Memory B cell (primary cell): ENCODE measurements around the gene SUOX.

ENCODE experiments used
- ATAC-seq: fragments of 150-1000 bp; cut with Tn5 transposase; 2 replicates; pipeline ENCODE4 v1.10.0; 2021; ENCODE audit warnings: low read depth, mild to moderate bottlenecking, moderate library complexity
- DNase-seq, 2 donors: peaks; one replicate each; pipeline ENCODE4 v3.0.0; 2022; ENCODE audit warnings: low spot score in 2 of 2
- H3K27ac Mint-ChIP-seq: one replicate; pipeline ENCODE4 v1.8.0; 2022; ENCODE audit warnings: mild to moderate bottlenecking, moderate library complexity, mixed read lengths
- H3K27me3 Mint-ChIP-seq: one replicate; pipeline ENCODE4 v1.8.0; 2022; ENCODE audit warnings: mixed read lengths
- H3K36me3 Mint-ChIP-seq: one replicate; pipeline ENCODE4 v1.8.0; 2022; ENCODE audit warnings: mild to moderate bottlenecking, mixed read lengths
- H3K4me1 Mint-ChIP-seq: one replicate; pipeline ENCODE4 v1.8.0; 2022; ENCODE audit warnings: mixed read lengths
- H3K4me3 Mint-ChIP-seq: one replicate; pipeline ENCODE4 v1.8.0; 2022; ENCODE audit warnings: mild to moderate bottlenecking, moderate library complexity, mixed read lengths
- H3K9me3 Mint-ChIP-seq: one replicate; pipeline ENCODE4 v1.8.0; 2022; ENCODE audit warnings: mixed read lengths

Gene SUOX

DNA sequence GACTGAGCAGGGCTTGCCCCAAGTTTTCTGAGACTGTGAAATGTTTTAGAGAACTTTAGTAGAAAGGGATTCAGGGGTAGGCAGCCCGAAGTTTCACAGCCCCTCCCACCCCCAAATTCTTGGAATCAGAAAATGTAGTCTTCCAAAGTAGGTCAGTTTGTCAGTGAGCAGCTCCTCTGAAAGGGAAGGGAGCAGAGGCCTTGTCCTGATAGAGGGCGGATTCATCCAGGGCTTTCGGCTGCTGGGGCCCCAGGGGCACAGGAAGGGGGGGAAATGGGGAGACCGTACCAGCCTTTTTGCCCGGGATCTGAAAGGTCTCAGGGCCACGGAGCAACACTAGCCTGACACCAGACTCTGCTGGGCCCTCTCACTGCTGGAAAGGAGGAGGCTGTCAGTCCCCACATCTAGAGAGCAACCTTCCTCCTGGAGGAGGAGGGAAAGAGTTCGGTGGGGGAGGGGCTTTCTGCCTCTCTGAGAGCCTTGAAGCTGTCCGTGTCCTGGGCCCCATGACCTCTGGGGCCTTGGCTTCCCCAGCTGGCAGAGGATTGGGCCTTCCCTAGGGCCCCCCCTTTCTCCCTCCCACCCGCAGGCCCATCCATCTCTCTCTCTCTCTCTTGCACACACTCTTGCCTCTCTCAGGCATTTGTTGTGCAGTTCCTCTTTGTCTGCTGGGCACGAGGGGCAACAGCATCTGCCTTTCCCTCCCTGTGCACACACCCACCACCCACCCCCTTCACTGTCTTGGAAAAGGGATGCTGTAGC is 23.5 kb downstream of the SUOX start, which contains the start of gene IKZF4:
Gene IKZF4 (plus strand): TSS at position 621 of the 762 bp plus-strand sequence. CDS start 451 bp downstream, outside the sequence.
- peaks cover 2% of the 10 kb centered on the region for H3K27me3 Mint-ChIP-seq
- DNase-seq (no peak), ATAC-seq (peak; percentile 24)
- peak within 1 kb of the TSS; percentile 66 for H3K4me3 Mint-ChIP-seq
- H3K4me1 Mint-ChIP-seq, result peaks cover 8% of the 10 kb centered on the region
- H3K9me3 Mint-ChIP-seq, result no peaks in the 10 kb centered on the region
- peaks cover 7% of the 10 kb centered on the region for H3K36me3 Mint-ChIP-seq
- no peak within 1 kb of the TSS for H3K27ac Mint-ChIP-seq

DNA sequence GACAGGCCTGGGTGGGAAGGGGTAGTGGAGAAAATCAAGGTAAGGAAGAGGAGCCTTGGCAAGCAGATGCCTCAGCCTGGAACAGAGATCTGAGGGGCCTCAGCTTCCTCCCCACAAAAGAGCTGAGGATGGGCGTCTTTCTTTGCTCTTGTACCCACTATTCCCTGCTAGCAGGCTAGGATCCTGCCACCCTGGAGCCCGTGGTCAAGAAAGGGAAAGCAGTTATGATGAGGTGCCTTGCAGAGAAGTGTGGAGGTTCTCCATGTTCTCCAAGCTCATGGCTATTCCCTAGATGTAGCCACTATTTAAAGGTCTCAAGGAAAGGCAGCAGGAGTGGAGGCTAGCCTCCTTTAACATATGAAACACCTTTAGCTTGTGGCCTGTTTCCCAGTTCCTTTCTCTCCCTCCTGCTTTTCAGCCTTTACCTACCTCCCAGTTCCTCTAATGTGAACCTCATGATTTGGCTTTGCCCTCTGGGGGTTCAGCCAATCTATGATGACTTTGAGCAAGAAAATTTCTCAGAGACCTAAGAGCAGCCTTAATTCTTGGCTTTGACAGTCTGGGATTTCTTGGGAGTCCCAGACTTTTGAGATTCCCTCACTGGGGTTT is 24.9 kb downstream of the SUOX start:
- no peak overlapping the region for H3K27ac Mint-ChIP-seq
- no peaks in the 10 kb centered on the region for H3K9me3 Mint-ChIP-seq
- no peak for ATAC-seq
- peaks cover 2% of the 10 kb centered on the region for H3K27me3 Mint-ChIP-seq
- H3K4me3 Mint-ChIP-seq, result no peak overlapping the region
- peaks cover 4% of the 10 kb centered on the region for H3K36me3 Mint-ChIP-seq
- peaks cover 8% of the 10 kb centered on the region for H3K4me1 Mint-ChIP-seq
- no peak for DNase-seq

DNA sequence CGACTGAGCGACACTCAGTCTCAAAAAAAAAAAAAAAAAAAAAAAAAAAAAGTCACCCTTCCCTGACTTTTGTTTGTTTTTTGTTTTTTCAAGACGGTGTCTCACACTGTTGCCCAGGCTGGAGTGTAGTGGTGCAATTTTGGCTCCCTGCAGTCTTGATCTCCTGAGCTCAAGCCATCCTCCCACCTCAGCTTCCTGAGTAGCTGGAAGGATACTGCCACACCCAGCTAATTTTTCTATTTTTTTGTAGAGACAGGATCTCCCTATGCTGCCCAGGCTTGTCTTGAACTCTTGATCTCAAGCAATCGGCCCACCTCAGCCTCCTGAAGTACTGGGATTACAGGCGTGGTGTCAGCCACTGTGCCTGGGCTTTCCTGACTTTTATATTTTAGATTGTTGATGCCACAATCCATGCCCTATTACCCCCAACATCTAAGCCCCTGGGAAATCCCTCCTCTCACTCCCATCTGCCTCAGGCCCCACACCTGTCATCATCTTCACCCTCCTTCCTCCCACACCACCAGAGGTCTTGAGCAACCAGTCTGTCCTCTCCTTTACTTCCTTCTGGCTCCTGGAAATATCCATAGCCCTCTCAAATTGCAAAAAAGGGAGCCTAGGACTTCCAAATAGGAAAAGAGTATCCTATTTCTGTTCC is 31.6 kb downstream of the SUOX start:
- H3K27me3 Mint-ChIP-seq, result no peaks in the 10 kb centered on the region
- no peak for DNase-seq
- peaks cover 6% of the 10 kb centered on the region for H3K36me3 Mint-ChIP-seq
- H3K9me3 Mint-ChIP-seq, result no peaks in the 10 kb centered on the region
- H3K4me1 Mint-ChIP-seq, result no peaks in the 10 kb centered on the region
- H3K4me3 Mint-ChIP-seq, result no peak overlapping the region
- no peak for ATAC-seq
- no peak overlapping the region for H3K27ac Mint-ChIP-seq

DNA sequence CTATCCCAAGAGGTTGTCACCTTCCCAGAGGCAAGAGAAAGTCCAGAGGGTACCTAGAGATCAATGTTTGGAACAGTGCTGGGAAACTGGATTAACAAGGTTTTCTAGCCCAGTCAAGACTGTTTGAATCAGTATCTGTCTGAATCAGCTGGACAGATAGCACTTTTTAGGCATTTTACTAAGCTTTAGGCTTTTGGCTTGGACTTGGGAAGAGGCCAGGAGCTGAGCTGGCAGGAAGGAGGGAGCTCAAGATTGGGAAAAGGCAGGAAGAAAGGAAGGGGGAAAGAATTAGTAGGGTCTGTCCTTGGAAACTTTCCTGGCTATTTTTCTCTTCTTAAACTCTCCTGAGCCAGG is 32.1 kb downstream of the SUOX start:
- no peaks in the 10 kb centered on the region for H3K9me3 Mint-ChIP-seq
- H3K36me3 Mint-ChIP-seq, result peaks cover 6% of the 10 kb centered on the region
- H3K4me1 Mint-ChIP-seq, result no peaks in the 10 kb centered on the region
- H3K27ac Mint-ChIP-seq, result peak overlapping the region; percentile 17
- no peak for ATAC-seq
- H3K4me3 Mint-ChIP-seq, result no peak overlapping the region
- no peak for DNase-seq
- H3K27me3 Mint-ChIP-seq, result no peaks in the 10 kb centered on the region

DNA sequence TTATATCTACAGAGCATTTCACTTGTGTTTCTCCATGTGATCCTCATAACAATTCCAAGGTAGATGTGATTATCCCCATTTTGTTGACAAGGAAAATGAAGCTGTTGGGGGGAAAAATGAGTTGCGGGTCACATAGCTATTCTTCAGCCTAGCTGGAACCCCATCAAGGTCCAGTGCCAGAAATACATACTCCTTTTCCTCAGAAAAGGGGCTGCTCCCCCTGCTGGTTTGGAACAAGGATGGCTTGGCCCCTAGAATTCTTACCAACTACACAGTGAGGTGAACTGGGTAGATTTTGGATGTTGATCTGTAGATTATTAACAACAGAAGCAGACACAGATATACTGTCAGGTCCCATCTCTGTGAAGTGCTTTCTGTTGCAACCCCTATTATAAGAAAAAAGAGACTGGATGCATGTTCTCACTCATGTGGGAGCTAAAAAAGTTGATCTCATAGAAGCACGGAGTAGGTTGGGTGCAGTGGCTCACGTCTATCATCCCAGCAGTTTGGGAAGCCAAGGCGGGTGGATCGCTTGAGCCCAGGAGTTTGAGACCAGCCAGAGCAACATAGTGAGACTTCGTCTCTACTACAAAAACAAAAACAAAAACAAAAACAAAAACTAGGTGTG is 32.7 kb downstream of the SUOX start:
- peak; percentile 59 for ATAC-seq
- Mint-ChIP-seq H3K27ac (peak overlapping the region; percentile 17), H3K27me3 (no peaks in the 10 kb centered on the region), H3K4me1 (no peaks in the 10 kb centered on the region), H3K36me3 (peaks cover 6% of the 10 kb centered on the region), H3K9me3 (no peaks in the 10 kb centered on the region), H3K4me3 (no peak overlapping the region)
- DNase-seq, result peak in 1 of 2 donors; percentile 23

DNA sequence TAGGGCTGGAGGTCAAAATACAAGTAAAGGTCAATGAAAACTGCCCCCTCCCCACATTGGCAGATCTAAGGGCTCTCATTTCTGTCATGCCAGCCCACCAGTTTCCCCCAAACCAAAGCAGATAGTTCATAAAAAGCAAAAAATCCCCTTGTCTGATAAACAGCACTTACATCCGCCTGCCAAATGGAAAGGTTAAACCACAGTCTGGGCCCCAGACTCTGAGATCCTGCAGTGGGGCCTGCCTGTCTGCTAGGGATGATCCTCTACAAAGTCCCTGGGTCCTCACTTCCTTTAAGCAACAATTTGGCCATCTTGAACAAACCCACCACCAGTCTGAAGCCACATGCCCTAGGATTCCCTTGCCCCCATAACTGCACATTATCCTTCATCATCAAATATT is 34.9 kb downstream of the SUOX start:
- H3K27ac Mint-ChIP-seq, result no peak overlapping the region
- DNase-seq (no peak), ATAC-seq (no peak)
- no peak overlapping the region for H3K4me3 Mint-ChIP-seq
- H3K36me3 Mint-ChIP-seq, result peaks cover 14% of the 10 kb centered on the region
- H3K4me1 Mint-ChIP-seq, result no peaks in the 10 kb centered on the region
- H3K9me3 Mint-ChIP-seq, result no peaks in the 10 kb centered on the region
- H3K27me3 Mint-ChIP-seq, result no peaks in the 10 kb centered on the region

DNA sequence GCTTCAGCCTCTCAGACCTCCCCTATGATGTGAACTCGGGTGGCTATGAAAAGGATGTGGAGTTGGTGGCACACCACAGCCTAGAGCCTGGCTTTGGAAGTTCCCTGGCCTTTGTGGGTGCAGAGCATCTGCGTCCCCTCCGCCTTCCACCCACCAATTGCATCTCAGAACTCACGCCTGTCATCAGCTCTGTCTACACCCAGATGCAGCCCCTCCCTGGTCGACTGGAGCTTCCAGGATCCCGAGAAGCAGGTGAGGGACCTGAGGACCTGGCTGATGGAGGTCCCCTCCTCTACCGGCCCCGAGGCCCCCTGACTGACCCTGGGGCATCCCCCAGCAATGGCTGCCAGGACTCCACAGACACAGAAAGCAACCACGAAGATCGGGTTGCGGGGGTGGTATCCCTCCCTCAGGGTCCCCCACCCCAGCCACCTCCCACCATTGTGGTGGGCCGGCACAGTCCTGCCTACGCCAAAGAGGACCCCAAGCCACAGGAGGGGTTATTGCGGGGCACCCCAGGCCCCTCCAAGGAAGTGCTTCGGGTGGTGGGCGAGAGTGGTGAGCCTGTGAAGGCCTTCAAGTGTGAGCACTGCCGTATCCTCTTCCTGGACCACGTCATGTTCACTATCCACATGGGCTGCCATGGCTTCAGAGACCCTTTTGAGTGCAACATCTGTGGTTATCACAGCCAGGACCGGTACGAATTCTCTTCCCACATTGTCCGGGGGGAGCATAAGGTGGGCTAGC is 37.7 kb downstream of the SUOX start:
- H3K27me3 Mint-ChIP-seq, result no peaks in the 10 kb centered on the region
- peaks cover 11% of the 10 kb centered on the region for H3K36me3 Mint-ChIP-seq
- H3K9me3 Mint-ChIP-seq, result no peaks in the 10 kb centered on the region
- no peaks in the 10 kb centered on the region for H3K4me1 Mint-ChIP-seq
- DNase-seq (no peak), ATAC-seq (no peak)
- H3K27ac Mint-ChIP-seq, result no peak overlapping the region
- no peak overlapping the region for H3K4me3 Mint-ChIP-seq

DNA sequence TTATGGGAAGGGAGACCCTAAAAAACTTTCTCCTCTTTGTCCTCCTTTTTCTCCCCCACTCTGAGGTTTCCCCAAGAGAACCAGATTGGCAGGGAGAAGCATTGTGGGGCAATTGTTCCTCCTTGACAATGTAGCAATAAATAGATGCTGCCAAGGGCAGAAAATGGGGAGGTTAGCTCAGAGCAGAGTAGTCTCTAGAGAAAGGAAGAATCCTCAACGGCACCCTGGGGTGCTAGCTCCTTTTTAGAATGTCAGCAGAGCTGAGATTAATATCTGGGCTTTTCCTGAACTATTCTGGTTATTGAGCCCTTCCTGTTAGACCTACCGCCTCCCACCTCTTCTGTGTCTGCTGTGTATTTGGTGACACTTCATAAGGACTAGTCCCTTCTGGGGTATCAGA is 40.1 kb downstream of the SUOX start:
- Mint-ChIP-seq H3K27ac (no peak overlapping the region), H3K9me3 (no peaks in the 10 kb centered on the region), H3K36me3 (peaks cover 12% of the 10 kb centered on the region), H3K4me3 (no peak overlapping the region), H3K27me3 (no peaks in the 10 kb centered on the region), H3K4me1 (peaks cover 5% of the 10 kb centered on the region)
- DNase-seq (no peak), ATAC-seq (no peak)

DNA sequence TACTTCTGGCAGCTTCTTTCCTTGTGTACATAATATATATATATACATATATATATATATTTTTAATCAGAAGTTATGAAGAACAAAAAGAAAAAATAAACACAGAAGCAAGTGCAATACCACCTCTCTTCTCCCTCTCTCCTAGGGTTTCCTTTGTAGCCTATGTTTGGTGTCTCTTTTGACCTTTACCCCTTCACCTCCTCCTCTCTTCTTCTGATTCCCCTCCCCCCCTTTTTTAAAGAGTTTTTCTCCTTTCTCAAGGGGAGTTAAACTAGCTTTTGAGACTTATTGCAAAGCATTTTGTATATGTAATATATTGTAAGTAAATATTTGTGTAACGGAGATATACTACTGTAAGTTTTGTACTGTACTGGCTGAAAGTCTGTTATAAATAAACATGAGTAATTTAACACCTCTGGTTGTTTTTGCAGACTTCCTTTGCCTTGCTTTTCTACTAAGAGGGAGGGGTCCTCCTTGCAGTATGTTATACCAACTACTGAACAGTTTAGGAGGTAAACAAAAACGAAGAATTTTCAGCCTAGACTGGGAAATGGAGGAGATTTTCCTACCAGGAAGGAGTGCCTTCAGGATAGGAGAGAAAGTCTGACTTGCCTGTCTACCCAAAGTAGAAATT is 41.1 kb downstream of the SUOX start:
- H3K27ac Mint-ChIP-seq, result no peak overlapping the region
- peaks cover 15% of the 10 kb centered on the region for H3K36me3 Mint-ChIP-seq
- no peaks in the 10 kb centered on the region for H3K27me3 Mint-ChIP-seq
- H3K4me3 Mint-ChIP-seq, result no peak overlapping the region
- DNase-seq (no peak), ATAC-seq (no peak)
- H3K9me3 Mint-ChIP-seq, result no peaks in the 10 kb centered on the region
- peaks cover 11% of the 10 kb centered on the region for H3K4me1 Mint-ChIP-seq

DNA sequence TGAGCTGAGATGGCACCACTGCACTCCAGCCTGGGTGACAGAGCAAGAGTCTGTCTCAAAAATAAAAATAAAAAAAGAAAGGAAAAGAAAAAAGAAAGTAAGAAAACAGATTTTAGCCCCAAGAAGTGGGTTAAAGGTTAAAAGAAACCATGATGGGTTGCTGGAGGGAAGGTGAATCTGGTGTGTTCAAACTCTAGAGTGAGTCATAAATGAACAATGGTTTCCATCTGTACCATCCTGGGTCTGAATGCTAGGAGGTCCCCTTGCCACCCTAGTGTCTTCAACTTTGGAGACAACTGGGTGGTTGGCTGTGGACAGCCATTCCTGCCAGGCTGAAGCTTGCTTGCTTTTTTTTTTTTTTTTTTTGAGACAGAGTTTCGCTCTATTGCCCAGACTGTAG is 43.1 kb downstream of the SUOX start:
- DNase-seq (no peak), ATAC-seq (no peak)
- H3K27ac Mint-ChIP-seq, result no peak overlapping the region
- no peaks in the 10 kb centered on the region for H3K9me3 Mint-ChIP-seq
- H3K4me3 Mint-ChIP-seq, result no peak overlapping the region
- no peaks in the 10 kb centered on the region for H3K27me3 Mint-ChIP-seq
- peaks cover 20% of the 10 kb centered on the region for H3K36me3 Mint-ChIP-seq
- H3K4me1 Mint-ChIP-seq, result peaks cover 13% of the 10 kb centered on the region

DNA sequence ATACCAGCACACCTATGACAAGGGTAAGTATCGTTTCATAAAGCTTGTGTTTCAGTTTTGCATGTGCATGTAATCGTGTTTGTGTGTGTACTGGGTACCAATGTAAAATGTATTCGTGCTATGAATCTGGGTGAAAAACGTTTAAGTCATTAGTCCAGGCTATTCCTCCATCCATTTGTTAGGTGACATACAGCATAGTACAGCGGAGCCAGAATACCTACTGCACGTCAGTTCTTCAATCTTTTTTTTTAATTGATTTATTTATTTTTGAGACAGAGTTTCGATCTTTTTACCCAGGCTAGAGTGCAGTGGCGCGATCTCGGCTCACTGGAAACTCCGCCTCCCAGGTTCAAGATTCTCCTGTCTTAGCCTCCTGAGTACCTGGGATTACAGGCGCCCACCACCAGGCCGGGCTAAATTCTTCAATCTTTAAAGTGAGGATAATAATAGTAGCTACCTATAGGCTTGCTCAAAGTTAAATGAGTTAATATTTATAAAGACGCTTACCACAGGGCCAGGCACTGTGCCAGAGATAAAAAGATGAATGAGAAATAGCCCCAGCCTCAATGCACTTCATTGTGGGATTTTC is 44.0 kb downstream of the SUOX start:
- peaks cover 13% of the 10 kb centered on the region for H3K4me1 Mint-ChIP-seq
- H3K27ac Mint-ChIP-seq, result peak overlapping the region; percentile 93
- no peak for ATAC-seq
- H3K27me3 Mint-ChIP-seq, result no peaks in the 10 kb centered on the region
- H3K4me3 Mint-ChIP-seq, result peak overlapping the region; percentile 93
- H3K36me3 Mint-ChIP-seq, result peaks cover 16% of the 10 kb centered on the region
- no peak for DNase-seq
- no peaks in the 10 kb centered on the region for H3K9me3 Mint-ChIP-seq

DNA sequence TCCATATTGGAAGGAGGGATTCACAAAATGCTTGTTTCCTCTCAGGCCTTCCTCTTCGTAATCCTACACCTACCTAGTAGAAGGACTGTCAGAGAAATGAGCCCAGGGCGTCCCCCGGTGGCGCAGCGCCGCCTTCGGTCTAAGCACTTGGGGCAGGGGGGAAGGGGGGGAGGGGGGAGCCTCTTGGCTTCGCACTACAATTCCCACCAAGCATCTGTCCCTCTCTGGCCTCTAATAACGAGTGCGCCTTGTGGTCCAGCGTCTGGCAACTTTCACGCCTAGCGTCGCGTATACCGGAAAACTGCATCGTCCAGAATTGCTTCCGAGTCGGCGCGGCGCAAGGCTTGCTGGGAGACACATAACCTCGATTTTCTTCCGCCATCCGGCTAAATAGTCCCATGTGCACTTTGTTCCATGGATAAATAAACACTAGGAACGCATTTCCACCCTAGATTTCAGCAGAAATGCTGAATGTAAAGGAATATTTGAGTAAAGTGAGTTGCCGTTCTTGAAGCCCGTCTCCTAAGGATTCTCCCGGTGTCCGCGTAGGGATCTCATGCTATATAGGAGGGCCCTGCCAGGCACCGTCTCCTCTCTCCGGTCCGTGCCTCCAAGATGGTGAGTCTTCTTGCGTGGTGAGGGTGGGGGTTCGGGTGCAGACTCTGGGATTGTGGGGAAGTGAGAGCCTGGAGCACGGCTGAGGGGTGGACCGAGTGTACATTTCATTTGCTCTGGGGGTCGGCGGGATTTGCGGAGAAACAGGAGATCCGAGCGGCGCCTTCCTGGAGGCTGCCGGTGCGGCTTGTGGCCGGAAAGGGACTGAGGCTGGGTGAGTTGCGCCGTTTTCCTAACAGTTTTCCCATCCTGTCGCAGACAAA is 44.7 kb downstream of the SUOX start, which contains the start of gene RPS26:
Gene RPS26 (plus strand): TSS at position 367 of the 878 bp plus-strand sequence. CDS start 249 bp downstream, at position 616.
- DNase-seq (peak; percentile 84 to 91), ATAC-seq (peak; percentile 93)
- no peaks in the 10 kb centered on the region for H3K9me3 Mint-ChIP-seq
- peak within 1 kb of the TSS; percentile 93 for H3K27ac Mint-ChIP-seq
- no peaks in the 10 kb centered on the region for H3K27me3 Mint-ChIP-seq
- peak within 1 kb of the TSS; percentile 93 for H3K4me3 Mint-ChIP-seq
- peaks cover 15% of the 10 kb centered on the region for H3K36me3 Mint-ChIP-seq
- peaks cover 16% of the 10 kb centered on the region for H3K4me1 Mint-ChIP-seq
